Liver (tissue), 3 donors: ENCODE measurements around the gene C20orf202.

Source experiments
- FOXA1 ChIP-seq: IDR thresholded peaks from 2 replicates; pipeline ENCODE4 v1.6.1; 2016; ENCODE audit warnings: antibody characterized with exemption
- GABPA ChIP-seq, 2 donors: IDR thresholded peaks in 1 of 2; conservative IDR thresholded peaks in 1 of 2; 2 replicates each; pipeline ENCODE4 v1.6.1; 2016; ENCODE audit warnings: antibody characterized with exemption in 2 of 2, mild to moderate bottlenecking in 1 of 2, moderate library complexity in 1 of 2
- JUND ChIP-seq, 2 donors: IDR thresholded peaks; 2 replicates each; pipeline ENCODE4 v1.6.1; 2016; ENCODE audit warnings: antibody characterized with exemption in 2 of 2
- RAD21 ChIP-seq, 2 donors: IDR thresholded peaks; 2 replicates each; pipeline ENCODE4 v1.6.1; 2016; ENCODE audit warnings: antibody characterized with exemption in 2 of 2, mild to moderate bottlenecking in 2 of 2
- RXRA ChIP-seq, 2 donors: IDR thresholded peaks; 2 replicates each; pipeline ENCODE4 v1.6.1; 2017 to 2018; ENCODE audit warnings: antibody characterized with exemption in 2 of 2, mild to moderate bottlenecking in 1 of 2
- YY1 ChIP-seq: IDR thresholded peaks from 2 replicates; pipeline ENCODE4 v1.6.1; 2016; ENCODE audit warnings: antibody characterized with exemption, mild to moderate bottlenecking
- TF ChIP-seq, protein P1 (sequence below): fragments of 150-350 bp; IDR thresholded peaks from 2 replicates; pipeline ENCODE4 v1.5.1; 2017; ENCODE audit warnings: improper control_type of control experiment, low read depth, low read length; ENCODE audit not compliant: missing input control
- donor health status: healthy.
- donor health status: healthy.

GRCh38 chr20:1254254-1254653 lies 51.0 kb downstream of the C20orf202 start:
- no peak for TF ChIP-seq RAD21 (IDR thresholded peaks at IDR 0.05)
- TF ChIP-seq GABPA (IDR thresholded peaks at IDR 0.05 in 1 of 2, conservative IDR thresholded peaks at IDR 0.05 in 1 of 2), result no peak
- TF ChIP-seq, protein P1, sequence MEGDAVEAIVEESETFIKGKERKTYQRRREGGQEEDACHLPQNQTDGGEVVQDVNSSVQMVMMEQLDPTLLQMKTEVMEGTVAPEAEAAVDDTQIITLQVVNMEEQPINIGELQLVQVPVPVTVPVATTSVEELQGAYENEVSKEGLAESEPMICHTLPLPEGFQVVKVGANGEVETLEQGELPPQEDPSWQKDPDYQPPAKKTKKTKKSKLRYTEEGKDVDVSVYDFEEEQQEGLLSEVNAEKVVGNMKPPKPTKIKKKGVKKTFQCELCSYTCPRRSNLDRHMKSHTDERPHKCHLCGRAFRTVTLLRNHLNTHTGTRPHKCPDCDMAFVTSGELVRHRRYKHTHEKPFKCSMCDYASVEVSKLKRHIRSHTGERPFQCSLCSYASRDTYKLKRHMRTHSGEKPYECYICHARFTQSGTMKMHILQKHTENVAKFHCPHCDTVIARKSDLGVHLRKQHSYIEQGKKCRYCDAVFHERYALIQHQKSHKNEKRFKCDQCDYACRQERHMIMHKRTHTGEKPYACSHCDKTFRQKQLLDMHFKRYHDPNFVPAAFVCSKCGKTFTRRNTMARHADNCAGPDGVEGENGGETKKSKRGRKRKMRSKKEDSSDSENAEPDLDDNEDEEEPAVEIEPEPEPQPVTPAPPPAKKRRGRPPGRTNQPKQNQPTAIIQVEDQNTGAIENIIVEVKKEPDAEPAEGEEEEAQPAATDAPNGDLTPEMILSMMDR, result no peak
- no peak for TF ChIP-seq YY1
- TF ChIP-seq JUND (IDR thresholded peaks at IDR 0.05), result no peak
- TF ChIP-seq RXRA (IDR thresholded peaks at IDR 0.05), result no peak
- TF ChIP-seq FOXA1, result no peak
